Left ventricle myocardium inferior (tissue), 1 donor: Measurements from ENCODE around the gene MACF1. TPM values are rescaled to one million over a fixed set of nuclear protein-coding genes. Genes with fewer than 3 reads are reported as not detected.

Source experiments
- DNase-seq: peaks from one replicate; pipeline ENCODE4 v3.0.0-alpha.2; 2020
- H3K27ac ChIP-seq: fragments of 200-600 bp; replicated peaks from 2 replicates; pipeline ENCODE4 v1.8.0; 2021
- H3K27me3 ChIP-seq: fragments of 200-600 bp; 2 replicates; pipeline ENCODE4 v1.8.0; 2021; ENCODE audit warnings: low read depth
- H3K36me3 ChIP-seq: fragments of 200-600 bp; 2 replicates; pipeline ENCODE4 v1.8.0; 2021
- H3K4me1 ChIP-seq: fragments of 200-600 bp; 2 replicates; pipeline ENCODE4 v1.8.0; 2021
- H3K4me3 ChIP-seq: fragments of 200-600 bp; 2 replicates; pipeline ENCODE4 v1.8.0; 2021; ENCODE audit warnings: mild to moderate bottlenecking, moderate library complexity
- H3K9me3 ChIP-seq: fragments of 200-600 bp; replicated peaks from 2 replicates; pipeline ENCODE4 v1.8.0; 2021
- CTCF ChIP-seq: fragments of 200-600 bp; IDR thresholded peaks from 2 replicates; pipeline ENCODE4 v1.8.0; 2021; ENCODE audit warnings: antibody characterized with exemption, mild to moderate bottlenecking, borderline replicate concordance
- intact Hi-C: fragments of 100-400 bp; cut with micrococcal nuclease; formaldehyde crosslinking; loops from one replicate; pipeline ENCODE4 v1.11.0; 2022
- total RNA-seq: library from RNA; stranded (reverse); fragmentation: NEBNext Ultra II Directional; extraction: Animal tissue kit (Norgen Biotek cat#: 25700); gene quantifications from one replicate; pipeline ENCODE4 v1.2.1, GENCODE V29; 2021
- donor health status: DM: no; HTN: yes; CAD: no; lungs with severe emphysema.

MACF1 gene
- total RNA-seq, 1 donor from 2014 or later: 181 TPM

- no peaks in the 10 kb centered on the region for H3K27me3 ChIP-seq
- no peak overlapping the region for H3K27ac ChIP-seq
- H3K36me3 ChIP-seq: peaks cover 88% of the 10 kb centered on the region
- H3K9me3 ChIP-seq: no peaks in the 10 kb centered on the region
- no peak for DNase-seq
- TF ChIP-seq CTCF: no peak
- peaks cover 6% of the 10 kb centered on the region for H3K4me1 ChIP-seq
- H3K4me3 ChIP-seq: no peak overlapping the region
- intact Hi-C loops: no loop called here
Measured at GRCh38 chr1:39348278-39348677, 143.8 kb downstream of the MACF1 start.

GRCh38 chr1:39352881-39353280, 148.4 kb downstream of the MACF1 start:
- no peak for DNase-seq
- no peak overlapping the region for H3K4me3 ChIP-seq
- H3K27ac ChIP-seq: no peak overlapping the region
- peaks cover 99% of the 10 kb centered on the region for H3K36me3 ChIP-seq
- H3K27me3 ChIP-seq: no peaks in the 10 kb centered on the region
- no peak for TF ChIP-seq CTCF
- H3K9me3 ChIP-seq: no peaks in the 10 kb centered on the region
- H3K4me1 ChIP-seq: peaks cover 10% of the 10 kb centered on the region
- intact Hi-C loops: no loop called here

GRCh38 chr1:39354572-39354971, 150.1 kb downstream of the MACF1 start:
- Histone ChIP-seq H3K4me1 (peaks cover 17% of the 10 kb centered on the region), H3K36me3 (peaks cover 99% of the 10 kb centered on the region), H3K4me3 (no peak overlapping the region), H3K27ac (no peak overlapping the region), H3K9me3 (no peaks in the 10 kb centered on the region), H3K27me3 (no peaks in the 10 kb centered on the region)
- DNase-seq: no peak
- intact Hi-C loops: no loop called here
- no peak for TF ChIP-seq CTCF

- Histone ChIP-seq H3K27ac (peak overlapping the region; percentile 12), H3K9me3 (no peaks in the 10 kb centered on the region), H3K4me3 (no peak overlapping the region), H3K4me1 (peaks cover 17% of the 10 kb centered on the region), H3K36me3 (peaks cover 97% of the 10 kb centered on the region), H3K27me3 (no peaks in the 10 kb centered on the region)
- DNase-seq: no peak
- intact Hi-C loops: no loop called here
- TF ChIP-seq CTCF: no peak
Measured at GRCh38 chr1:39358491-39358890, 154.0 kb downstream of the MACF1 start.

GRCh38 chr1:39359028-39359570, 154.6 kb downstream of the MACF1 start:
- Histone ChIP-seq H3K36me3 (peaks cover 97% of the 10 kb centered on the region), H3K27ac (peak overlapping the region; percentile 12), H3K4me3 (no peak overlapping the region), H3K4me1 (peaks cover 17% of the 10 kb centered on the region), H3K9me3 (no peaks in the 10 kb centered on the region), H3K27me3 (no peaks in the 10 kb centered on the region)
- no peak for DNase-seq
- TF ChIP-seq CTCF: no peak
- intact Hi-C loops: no loop called here
